Muscle of leg (tissue), 11 donors: ENCODE measurements around the gene ARHGEF12. TPM values are rescaled to one million over a fixed set of nuclear protein-coding genes. Genes with fewer than 3 reads are reported as not detected.

ENCODE experiments used
- DNase-seq: peaks from one replicate; pipeline ENCODE4 v3.0.0; 2013
- H3K27ac ChIP-seq: one replicate; pipeline ENCODE4 v1.5.1; 2013; ENCODE audit warnings: mild to moderate bottlenecking, low read length, control low read depth
- H3K27me3 ChIP-seq: one replicate; pipeline ENCODE4 v1.6.1; 2013; ENCODE audit warnings: low read length; ENCODE audit not compliant: control insufficient read depth, insufficient read depth
- H3K36me3 ChIP-seq: one replicate; pipeline ENCODE4 v1.6.1; 2013; ENCODE audit warnings: low read length; ENCODE audit not compliant: control insufficient read depth, insufficient read depth
- H3K4me1 ChIP-seq: one replicate; pipeline ENCODE4 v1.6.1; 2013; ENCODE audit warnings: low read length; ENCODE audit not compliant: control insufficient read depth, insufficient read depth
- H3K4me3 ChIP-seq: one replicate; pipeline ENCODE4 v1.5.1; 2013; ENCODE audit warnings: low read length, control low read depth
- H3K9me3 ChIP-seq: replicated peaks from 2 replicates; pipeline ENCODE4 v1.6.1; 2013; ENCODE audit warnings: low read depth, low read length; ENCODE audit not compliant: control insufficient read depth
- WGBS: methylation state at CpG from one replicate; pipeline ENCODE4 v1.1.5; 2013; ENCODE audit warnings: missing lambda C conversion rate; ENCODE audit not compliant: insufficient coverage; 5-methylcytosine and 5-hydroxymethylcytosine counted together
- polyA plus RNA-seq, 8 donors: library from polyadenylated mRNA; unstranded; fragments of 120-200 nt; gene quantifications; one replicate each; pipeline versions ENCODE4 v1.2.1 to v1.2.3, GENCODE V29; 2013; ENCODE audit warnings: inconsistent platforms in 1 of 8, low replicate concordance in 1 of 8; ENCODE audit not compliant: insufficient read length in 8 of 8, insufficient read depth in 1 of 8
- total RNA-seq: library from RNA; stranded (reverse); fragments of 120-200 nt; gene quantifications from one replicate; pipeline ENCODE4 v1.2.4, GENCODE V29; 2013

The ARHGEF12 gene
- total and polyA plus RNA-seq, 9 donors: 26.5 to 53.6 (median 36.5) TPM

- no peak for DNase-seq
- no CpG with 5 or more reads among the region's 1 CpG for WGBS
- H3K27me3 ChIP-seq: no peaks in the 10 kb centered on the region
- H3K9me3 ChIP-seq: no peaks in the 10 kb centered on the region
- H3K4me1 ChIP-seq: no peaks in the 10 kb centered on the region
- H3K27ac ChIP-seq: no peak overlapping the region
- H3K36me3 ChIP-seq: no peaks in the 10 kb centered on the region
- no peak overlapping the region for H3K4me3 ChIP-seq
These were observed 48.3 kb downstream of the ARHGEF12 start for GRCh38 chr11:120384476-120384875.

GRCh38 chr11:120385110-120385509 is 48.9 kb downstream of the ARHGEF12 start:
- H3K4me1 ChIP-seq: no peaks in the 10 kb centered on the region
- no peak overlapping the region for H3K4me3 ChIP-seq
- no peak overlapping the region for H3K27ac ChIP-seq
- no CpG with 5 or more reads among the region's 5 CpGs for WGBS
- no peaks in the 10 kb centered on the region for H3K27me3 ChIP-seq
- no peaks in the 10 kb centered on the region for H3K9me3 ChIP-seq
- H3K36me3 ChIP-seq: no peaks in the 10 kb centered on the region
- no peak for DNase-seq

GRCh38 chr11:120385655-120386054 is 49.4 kb downstream of the ARHGEF12 start:
- DNase-seq: no peak
- H3K27me3 ChIP-seq: no peaks in the 10 kb centered on the region
- no peaks in the 10 kb centered on the region for H3K36me3 ChIP-seq
- WGBS: 20% methylated on average over 1 of the region's 2 CpGs
- H3K4me3 ChIP-seq: no peak overlapping the region
- H3K27ac ChIP-seq: no peak overlapping the region
- no peaks in the 10 kb centered on the region for H3K9me3 ChIP-seq
- no peaks in the 10 kb centered on the region for H3K4me1 ChIP-seq

GRCh38 chr11:120386318-120386717 is 50.1 kb downstream of the ARHGEF12 start:
- H3K27ac ChIP-seq: no peak overlapping the region
- no CpG with 5 or more reads among the region's 1 CpG for WGBS

GRCh38 chr11:120386774-120387371 is 50.7 kb downstream of the ARHGEF12 start:
- no peak overlapping the region for H3K4me3 ChIP-seq
- no peaks in the 10 kb centered on the region for H3K36me3 ChIP-seq
- no peak for DNase-seq
- H3K9me3 ChIP-seq: no peaks in the 10 kb centered on the region
- no peaks in the 10 kb centered on the region for H3K27me3 ChIP-seq
- H3K27ac ChIP-seq: no peak overlapping the region
- H3K4me1 ChIP-seq: no peaks in the 10 kb centered on the region
- WGBS: no CpG with 5 or more reads among the region's 2 CpGs

More at GRCh38 chr11:120386318-120386717, 50.1 kb downstream of the ARHGEF12 start:
- DNase-seq: no peak
- H3K27me3 ChIP-seq: no peaks in the 10 kb centered on the region
- H3K4me1 ChIP-seq: no peaks in the 10 kb centered on the region
- H3K4me3 ChIP-seq: no peak overlapping the region
- no peaks in the 10 kb centered on the region for H3K9me3 ChIP-seq
- H3K36me3 ChIP-seq: no peaks in the 10 kb centered on the region

GRCh38 chr11:120388261-120388660 is 52.0 kb downstream of the ARHGEF12 start:
- H3K9me3 ChIP-seq: no peaks in the 10 kb centered on the region
- H3K27me3 ChIP-seq: no peaks in the 10 kb centered on the region
- H3K4me1 ChIP-seq: peaks cover 2% of the 10 kb centered on the region
- no peaks in the 10 kb centered on the region for H3K36me3 ChIP-seq
- H3K4me3 ChIP-seq: no peak overlapping the region
- H3K27ac ChIP-seq: no peak overlapping the region
- DNase-seq: no peak

GRCh38 chr11:120389693-120390584 is 53.7 kb downstream of the ARHGEF12 start:
- H3K4me1 ChIP-seq: peaks cover 2% of the 10 kb centered on the region
- WGBS: no CpG with 5 or more reads among the region's 5 CpGs
- H3K27me3 ChIP-seq: no peaks in the 10 kb centered on the region
- no peak for DNase-seq
- H3K36me3 ChIP-seq: no peaks in the 10 kb centered on the region
- no peak overlapping the region for H3K27ac ChIP-seq
- no peaks in the 10 kb centered on the region for H3K9me3 ChIP-seq
- no peak overlapping the region for H3K4me3 ChIP-seq

- no CpG with 5 or more reads among the region's 1 CpG for WGBS
- Histone ChIP-seq H3K27ac (no peak overlapping the region), H3K4me1 (peaks cover 2% of the 10 kb centered on the region)
These were observed 54.3 kb downstream of the ARHGEF12 start for GRCh38 chr11:120390585-120390922.

GRCh38 chr11:120391292-120391691 is 55.1 kb downstream of the ARHGEF12 start:
- Histone ChIP-seq H3K9me3 (peaks cover 2% of the 10 kb centered on the region), H3K4me1 (peaks cover 2% of the 10 kb centered on the region), H3K4me3 (no peak overlapping the region), H3K36me3 (no peaks in the 10 kb centered on the region), H3K27me3 (no peaks in the 10 kb centered on the region), H3K27ac (peak overlapping the region; percentile 66)
- DNase-seq: peak; percentile 80

More at GRCh38 chr11:120390585-120390922, 54.3 kb downstream of the ARHGEF12 start:
- H3K9me3 ChIP-seq: no peaks in the 10 kb centered on the region
- no peaks in the 10 kb centered on the region for H3K36me3 ChIP-seq
- no peak for DNase-seq
- H3K27me3 ChIP-seq: no peaks in the 10 kb centered on the region
- no peak overlapping the region for H3K4me3 ChIP-seq

GRCh38 chr11:120391854-120392253 is 55.6 kb downstream of the ARHGEF12 start:
- 40% methylated on average over 1 of the region's 1 CpG for WGBS
- Histone ChIP-seq H3K27ac (peak overlapping the region; percentile 66), H3K9me3 (peaks cover 2% of the 10 kb centered on the region), H3K27me3 (no peaks in the 10 kb centered on the region), H3K36me3 (no peaks in the 10 kb centered on the region), H3K4me3 (no peak overlapping the region), H3K4me1 (peaks cover 2% of the 10 kb centered on the region)
- DNase-seq: peak; percentile 62
